Parathyroid adenoma (tissue), 2 donors: ENCODE results near the gene CLIP3.

Experiments
- H2AFZ ChIP-seq: fragments of 300-600 bp; sonication (generic); one replicate; pipeline ENCODE4 v1.7.0; 2017; ENCODE audit warnings: antibody characterized with exemption, mild to moderate bottlenecking
- H3K27ac ChIP-seq: fragments of 300-600 bp; sonication (generic); one replicate; pipeline ENCODE4 v1.7.0; 2017
- H3K27me3 ChIP-seq: fragments of 300-600 bp; sonication (generic); one replicate; pipeline ENCODE4 v1.7.0; 2017; ENCODE audit warnings: low read length; ENCODE audit not compliant: control insufficient read depth, insufficient read depth
- H3K36me3 ChIP-seq: fragments of 300-600 bp; sonication (generic); one replicate; pipeline ENCODE4 v1.7.0; 2017; ENCODE audit warnings: low read length; ENCODE audit not compliant: control insufficient read depth, insufficient read depth
- H3K4me1 ChIP-seq: fragments of 300-600 bp; sonication (generic); one replicate; pipeline ENCODE4 v1.7.0; 2017; ENCODE audit warnings: control low read depth
- H3K4me2 ChIP-seq: fragments of 300-600 bp; sonication (generic); one replicate; pipeline ENCODE4 v1.7.0; 2017; ENCODE audit warnings: low read length
- H3K4me3 ChIP-seq: fragments of 300-600 bp; sonication (generic); one replicate; pipeline ENCODE4 v1.7.0; 2017; ENCODE audit warnings: low read depth, low read length
- H3K79me2 ChIP-seq: fragments of 300-600 bp; sonication (generic); one replicate; pipeline ENCODE4 v1.7.0; 2017; ENCODE audit warnings: control low read depth
- H3K9ac ChIP-seq: fragments of 300-600 bp; sonication (generic); one replicate; pipeline ENCODE4 v1.7.0; 2017; ENCODE audit warnings: mild to moderate bottlenecking
- H3K9me3 ChIP-seq: fragments of 300-600 bp; sonication (generic); one replicate; pipeline ENCODE4 v1.7.0; 2017; ENCODE audit warnings: low read length; ENCODE audit not compliant: control insufficient read depth
- TF ChIP-seq, protein P1 (sequence below): fragments of 300-600 bp; sonication (generic); IDR thresholded peaks from one replicate; pipeline ENCODE4 v1.7.0; 2017; ENCODE audit warnings: antibody characterized with exemption, mild to moderate bottlenecking
- donor health status: primary hyperparathyroidism.

Gene CLIP3

DNA sequence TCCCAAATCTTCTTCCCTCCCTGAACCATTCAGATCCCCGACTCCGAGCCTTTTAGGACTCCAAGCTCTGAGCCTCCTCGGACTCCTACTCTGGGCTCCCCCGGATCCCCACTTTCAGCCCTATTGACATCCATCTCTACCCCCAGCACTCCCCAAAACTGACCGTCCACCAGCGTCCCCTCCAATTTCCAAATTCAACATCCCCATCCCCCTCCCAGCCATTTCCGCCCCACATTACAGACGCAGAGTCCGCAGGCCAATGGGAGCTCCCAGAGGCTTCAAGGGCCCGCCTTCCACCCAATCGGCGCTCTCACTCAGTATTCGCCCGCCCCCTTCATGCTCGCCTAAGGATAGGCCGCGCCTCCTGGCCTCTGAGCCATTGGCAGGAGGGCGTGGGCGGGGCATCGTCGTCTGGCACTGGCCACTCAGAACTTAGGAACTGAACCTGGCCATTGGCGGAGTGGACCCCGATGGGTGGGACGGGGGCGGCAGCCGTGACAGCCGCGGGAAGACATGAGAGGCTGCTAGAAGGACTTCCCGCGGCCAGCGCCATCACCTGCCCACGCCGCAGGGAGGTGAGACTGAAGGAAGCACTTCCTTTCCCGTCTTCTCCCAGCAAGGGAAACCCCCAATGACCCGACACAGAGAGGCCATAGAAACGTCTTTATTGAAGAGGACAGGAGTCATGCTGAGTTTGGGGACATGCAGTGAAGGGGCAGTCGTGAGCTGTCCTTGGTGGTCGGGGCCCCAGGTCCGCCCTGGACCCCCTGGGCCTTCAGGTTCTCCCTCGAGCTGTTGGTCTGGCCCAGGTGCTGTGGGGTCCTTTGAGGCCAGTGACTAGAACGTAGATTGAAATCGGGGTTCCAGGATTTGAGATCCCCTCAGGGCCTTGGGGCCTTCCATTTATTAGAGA lies 18.4 kb downstream of the CLIP3 start, which contains the start of gene ALKBH6:
Gene ALKBH6 (minus strand): TSS at position 202 of the 913 bp plus-strand sequence. CDS start 816 bp downstream, outside the sequence.
- peak within 1 kb of the TSS; percentile 99 for H3K4me2 ChIP-seq
- H3K27ac ChIP-seq = peak within 1 kb of the TSS; percentile 81
- peaks cover 12% of the 10 kb centered on the region for H3K79me2 ChIP-seq
- no peaks in the 10 kb centered on the region for H3K27me3 ChIP-seq
- peaks cover 11% of the 10 kb centered on the region for H3K4me1 ChIP-seq
- H3K36me3 ChIP-seq = no peaks in the 10 kb centered on the region
- H3K9ac ChIP-seq = peak within 1 kb of the TSS; percentile 82
- TF ChIP-seq, protein P1, sequence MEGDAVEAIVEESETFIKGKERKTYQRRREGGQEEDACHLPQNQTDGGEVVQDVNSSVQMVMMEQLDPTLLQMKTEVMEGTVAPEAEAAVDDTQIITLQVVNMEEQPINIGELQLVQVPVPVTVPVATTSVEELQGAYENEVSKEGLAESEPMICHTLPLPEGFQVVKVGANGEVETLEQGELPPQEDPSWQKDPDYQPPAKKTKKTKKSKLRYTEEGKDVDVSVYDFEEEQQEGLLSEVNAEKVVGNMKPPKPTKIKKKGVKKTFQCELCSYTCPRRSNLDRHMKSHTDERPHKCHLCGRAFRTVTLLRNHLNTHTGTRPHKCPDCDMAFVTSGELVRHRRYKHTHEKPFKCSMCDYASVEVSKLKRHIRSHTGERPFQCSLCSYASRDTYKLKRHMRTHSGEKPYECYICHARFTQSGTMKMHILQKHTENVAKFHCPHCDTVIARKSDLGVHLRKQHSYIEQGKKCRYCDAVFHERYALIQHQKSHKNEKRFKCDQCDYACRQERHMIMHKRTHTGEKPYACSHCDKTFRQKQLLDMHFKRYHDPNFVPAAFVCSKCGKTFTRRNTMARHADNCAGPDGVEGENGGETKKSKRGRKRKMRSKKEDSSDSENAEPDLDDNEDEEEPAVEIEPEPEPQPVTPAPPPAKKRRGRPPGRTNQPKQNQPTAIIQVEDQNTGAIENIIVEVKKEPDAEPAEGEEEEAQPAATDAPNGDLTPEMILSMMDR = no peak
- no peaks in the 10 kb centered on the region for H3K9me3 ChIP-seq
- peak within 1 kb of the TSS; percentile 96 for H2AFZ ChIP-seq
- H3K4me3 ChIP-seq = peak within 1 kb of the TSS; percentile 94

- TF ChIP-seq, protein P1 = no peak
- H3K9ac ChIP-seq = peak overlapping the region; percentile 82
- H3K9me3 ChIP-seq = no peaks in the 10 kb centered on the region
- peak overlapping the region; percentile 81 for H3K27ac ChIP-seq
- peak overlapping the region; percentile 94 for H3K4me3 ChIP-seq
- peak overlapping the region; percentile 99 for H3K4me2 ChIP-seq
- no peaks in the 10 kb centered on the region for H3K27me3 ChIP-seq
- H2AFZ ChIP-seq = peak overlapping the region; percentile 96
- H3K4me1 ChIP-seq = peaks cover 11% of the 10 kb centered on the region
- no peaks in the 10 kb centered on the region for H3K36me3 ChIP-seq
- H3K79me2 ChIP-seq = peaks cover 12% of the 10 kb centered on the region
Measured at GRCh38 chr19:36013280-36014011, 19.2 kb downstream of the CLIP3 start.

DNA sequence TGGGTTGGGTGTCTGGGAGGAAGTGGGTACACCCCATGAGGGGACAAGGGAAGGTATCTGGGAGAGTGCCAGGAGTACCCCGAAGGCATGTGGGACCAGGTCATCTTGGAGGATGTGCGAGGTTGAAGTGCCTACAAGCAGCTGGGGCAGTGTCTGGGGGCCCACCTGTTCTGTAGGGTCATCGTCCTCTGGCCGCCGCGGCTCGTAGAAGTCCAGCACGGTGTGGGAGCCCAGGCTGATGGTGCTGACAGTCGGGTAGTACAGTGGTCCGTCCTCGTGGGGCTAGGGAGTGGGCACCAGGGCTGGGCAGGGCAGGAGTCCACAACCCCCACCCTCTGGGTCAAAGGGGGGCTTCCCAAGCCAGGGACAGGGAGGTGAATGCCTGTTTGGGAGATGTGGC lies 22.3 kb downstream of the CLIP3 start:
- H3K4me3 ChIP-seq = no peak overlapping the region
- no peak overlapping the region for H2AFZ ChIP-seq
- H3K9me3 ChIP-seq = no peaks in the 10 kb centered on the region
- TF ChIP-seq, protein P1 = no peak
- H3K36me3 ChIP-seq = no peaks in the 10 kb centered on the region
- no peak overlapping the region for H3K4me2 ChIP-seq
- H3K79me2 ChIP-seq = peaks cover 12% of the 10 kb centered on the region
- H3K27ac ChIP-seq = no peak overlapping the region
- no peaks in the 10 kb centered on the region for H3K27me3 ChIP-seq
- H3K4me1 ChIP-seq = peaks cover 13% of the 10 kb centered on the region
- H3K9ac ChIP-seq = no peak overlapping the region

GRCh38 chr19:36009633-36010379 lies 22.9 kb downstream of the CLIP3 start:
- TF ChIP-seq, protein P1 = no peak
- Histone ChIP-seq H3K27me3 (no peaks in the 10 kb centered on the region), H3K36me3 (no peaks in the 10 kb centered on the region), H2AFZ (peak overlapping the region; percentile 31), H3K4me2 (peak overlapping the region; percentile 68), H3K4me3 (peak overlapping the region; percentile 81), H3K9ac (no peak overlapping the region), H3K4me1 (peaks cover 13% of the 10 kb centered on the region), H3K27ac (peak overlapping the region; percentile 89), H3K9me3 (no peaks in the 10 kb centered on the region), H3K79me2 (peaks cover 12% of the 10 kb centered on the region)
